GM19455 (cell line): Measurements from ENCODE around the gene GBP5.
"Not testable (repeated sequence)": the region's sequence is repeated elsewhere in the genome, so short reads cannot be mapped to it uniquely, and the experiment has no call there.

ENCODE experiments used
- ATAC-seq: cut with Tn5 transposase; IDR thresholded peaks from one replicate; pipeline ENCODE4 v1.9.1; 2021; ENCODE audit not compliant: unreplicated experiment

Gene GBP5

DNA sequence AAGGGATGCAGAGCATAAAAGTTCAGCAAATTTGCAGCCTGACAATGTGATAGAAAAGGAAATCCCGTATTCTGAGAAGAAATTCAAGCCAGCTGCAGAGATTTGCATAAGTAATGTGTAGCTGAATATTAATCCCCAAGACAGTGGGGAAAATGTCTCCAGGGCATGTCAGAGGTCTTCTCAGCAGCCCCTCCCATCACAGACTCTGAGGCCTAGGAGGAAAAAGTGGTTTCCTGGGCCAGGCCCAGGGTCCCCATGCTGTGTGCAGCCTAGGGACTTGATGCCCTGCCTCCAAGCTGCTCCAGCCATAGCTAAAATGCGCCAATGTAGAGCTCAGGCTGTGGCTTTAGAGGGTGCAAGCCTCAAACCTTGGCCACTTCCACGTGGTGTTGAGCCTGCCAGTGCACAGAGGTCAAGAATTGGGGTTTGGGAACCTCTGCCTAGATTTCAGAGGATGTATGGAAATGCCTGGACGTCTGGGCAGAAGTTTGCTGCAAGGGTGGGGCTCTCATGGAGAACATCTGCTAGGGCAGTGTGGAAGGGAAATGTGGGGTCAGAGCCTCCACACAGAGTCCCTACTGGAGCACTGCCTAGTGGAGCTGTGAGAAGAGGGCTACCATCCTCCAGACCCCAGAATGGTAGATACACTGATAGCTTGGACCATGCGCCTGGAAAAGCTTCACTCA, 11.6 kb upstream of the GBP5 start:
- not testable (repeated sequence) for ATAC-seq

DNA sequence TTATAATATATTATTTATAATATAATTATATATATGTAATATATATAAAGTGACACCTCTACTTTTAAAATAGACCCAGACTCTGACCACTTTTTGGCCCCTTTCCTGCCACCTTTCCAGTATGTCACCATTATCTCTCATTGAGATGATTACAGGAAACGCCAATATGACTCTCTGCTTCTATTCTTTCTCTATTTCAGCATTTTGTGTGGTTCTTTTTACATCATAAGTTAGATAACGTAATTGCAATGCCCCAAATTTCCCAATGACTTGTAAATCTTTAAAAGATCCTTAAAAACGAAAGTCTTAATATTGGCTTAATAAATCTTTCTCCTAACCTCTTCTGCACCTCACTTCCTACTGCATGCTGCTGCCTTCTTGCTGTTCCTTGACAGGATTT, 8.1 kb upstream of the GBP5 start:
- no peak for ATAC-seq

DNA sequence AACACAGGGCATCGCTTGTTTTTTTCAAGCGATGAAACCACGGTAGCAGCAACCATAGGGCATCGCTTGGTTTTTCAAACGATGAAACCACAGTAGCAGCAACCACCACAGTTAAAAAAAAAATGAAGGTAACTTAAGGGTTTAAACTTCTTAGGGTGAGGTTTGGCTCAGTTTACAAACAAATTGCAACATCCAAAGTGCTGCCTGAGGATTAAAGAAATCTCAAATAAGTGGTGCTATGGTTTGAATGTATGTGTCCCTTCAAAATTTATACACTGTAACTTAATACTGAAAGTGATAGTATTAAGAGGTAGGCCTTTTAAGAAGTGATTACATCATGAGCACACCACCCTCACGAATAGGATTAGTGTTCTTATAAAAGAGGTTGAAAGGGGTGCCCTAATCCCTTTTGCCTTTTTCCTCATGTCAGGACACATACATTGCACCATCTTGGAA, 6.4 kb upstream of the GBP5 start:
- ATAC-seq = no peak

DNA sequence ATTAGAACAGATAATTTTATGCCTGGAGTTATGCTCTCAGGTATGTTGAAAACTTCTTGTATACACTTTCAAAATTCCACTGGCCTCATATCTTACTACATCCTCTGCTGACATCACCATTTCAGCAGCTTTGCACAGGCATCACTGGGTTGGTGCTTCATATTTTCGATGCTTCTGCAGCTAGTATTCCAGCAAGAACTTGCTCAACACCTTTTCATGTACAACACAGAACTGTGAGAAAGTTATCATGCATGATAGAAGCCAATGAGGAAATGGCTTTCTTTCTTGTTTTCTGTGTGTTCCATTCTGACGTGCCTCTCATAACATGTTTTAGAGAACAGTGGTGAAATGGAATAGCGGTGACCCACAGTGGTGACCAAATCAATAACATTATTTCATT, 5.1 kb upstream of the GBP5 start:
- ATAC-seq = no peak

DNA sequence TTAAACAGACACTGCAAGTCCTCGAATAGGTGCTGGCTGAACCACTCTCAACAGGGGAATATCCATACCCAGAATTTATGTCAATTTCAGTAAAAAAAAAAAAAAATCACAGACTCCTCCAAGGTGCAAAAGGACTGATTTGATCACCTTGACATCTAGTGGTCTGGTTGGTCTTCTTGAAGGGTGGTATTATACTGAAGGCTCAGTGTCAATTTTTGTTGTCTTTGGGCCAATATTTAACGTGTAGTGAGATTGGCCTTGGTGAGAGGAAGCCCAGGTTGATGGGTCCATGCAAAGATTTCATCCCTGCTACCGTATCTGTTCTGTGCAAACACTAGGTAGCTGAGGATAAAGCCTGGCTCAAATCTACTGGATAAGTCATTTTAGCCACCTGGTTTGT, 4.0 kb upstream of the GBP5 start:
- ATAC-seq = no peak

DNA sequence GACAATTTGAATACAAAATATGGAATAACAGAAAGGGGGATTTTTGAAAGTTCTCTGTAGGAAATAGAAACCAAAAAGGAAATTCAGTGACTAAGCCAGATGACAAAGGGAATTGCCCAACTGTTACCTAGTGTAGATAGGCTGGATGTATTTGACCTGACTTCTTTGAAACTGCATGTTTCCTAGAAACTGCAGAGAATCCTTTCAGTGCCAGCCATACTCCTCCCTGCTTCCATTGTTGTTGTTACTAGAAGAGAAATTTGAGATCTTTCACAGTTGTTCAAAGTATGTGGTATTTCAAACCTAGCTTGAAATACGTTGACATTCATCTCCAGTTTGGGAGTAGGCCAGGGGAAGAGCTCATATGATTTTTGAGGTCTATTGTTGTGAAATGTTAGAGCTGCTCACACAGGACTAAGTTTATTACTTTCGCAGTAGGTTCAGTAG, 1.8 kb upstream of the GBP5 start:
- no peak for ATAC-seq

DNA sequence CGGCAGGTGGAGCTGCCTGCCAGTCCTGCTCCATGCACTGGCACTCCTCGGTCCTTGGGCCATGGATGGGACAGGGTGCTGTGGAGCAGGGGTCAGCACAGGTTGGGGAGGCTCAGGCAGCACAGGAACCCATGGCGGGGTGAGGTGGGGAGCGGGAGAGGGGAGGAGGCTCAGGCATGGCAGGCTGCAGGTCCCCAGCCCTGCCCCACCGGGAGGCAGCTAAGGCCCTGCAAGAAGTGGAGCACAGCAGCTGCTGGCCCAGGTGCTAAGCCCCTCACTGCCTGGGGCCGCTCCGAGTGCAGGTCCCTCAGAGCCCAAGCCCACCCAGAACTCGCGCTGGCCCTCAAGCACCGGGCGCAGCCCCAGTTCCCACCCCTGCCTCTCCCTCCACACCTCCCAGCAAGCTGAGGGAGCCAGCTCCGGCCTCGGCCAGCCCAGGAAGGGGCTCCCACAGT, 691 bp upstream of the GBP5 start:
- no peak for ATAC-seq

DNA sequence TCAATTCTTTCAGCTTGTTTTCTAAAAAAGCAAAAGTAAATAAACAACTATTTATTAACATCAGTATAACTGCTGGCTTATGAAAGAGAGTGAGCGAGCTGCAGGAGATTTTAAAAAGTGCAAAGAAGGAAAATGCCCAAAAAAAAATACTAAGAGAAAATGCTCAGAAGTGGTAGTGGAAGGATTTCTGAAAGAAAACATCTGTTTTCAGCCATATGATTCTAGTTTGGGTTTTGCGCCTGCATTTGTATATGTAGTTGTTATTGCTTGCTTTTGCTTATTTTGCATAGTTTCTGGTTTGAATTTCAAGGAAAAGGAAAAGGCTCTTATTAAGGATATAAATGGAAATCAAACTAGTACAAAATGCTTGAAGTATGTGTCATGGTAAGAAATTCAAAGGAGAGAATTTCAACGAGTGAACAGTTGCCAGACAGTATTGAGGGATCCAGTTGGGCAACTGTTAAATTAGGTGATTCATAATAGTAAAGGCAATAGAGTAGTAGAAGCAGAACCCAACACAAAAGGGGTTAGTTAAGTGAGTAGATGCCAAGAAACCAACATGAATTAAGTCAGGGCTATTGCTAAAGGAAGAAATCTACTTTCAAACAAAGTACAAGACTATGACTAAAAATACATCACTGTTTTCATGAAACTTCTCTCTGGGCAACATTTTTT, 1.2 kb downstream of the GBP5 start:
- ATAC-seq = no peak

DNA sequence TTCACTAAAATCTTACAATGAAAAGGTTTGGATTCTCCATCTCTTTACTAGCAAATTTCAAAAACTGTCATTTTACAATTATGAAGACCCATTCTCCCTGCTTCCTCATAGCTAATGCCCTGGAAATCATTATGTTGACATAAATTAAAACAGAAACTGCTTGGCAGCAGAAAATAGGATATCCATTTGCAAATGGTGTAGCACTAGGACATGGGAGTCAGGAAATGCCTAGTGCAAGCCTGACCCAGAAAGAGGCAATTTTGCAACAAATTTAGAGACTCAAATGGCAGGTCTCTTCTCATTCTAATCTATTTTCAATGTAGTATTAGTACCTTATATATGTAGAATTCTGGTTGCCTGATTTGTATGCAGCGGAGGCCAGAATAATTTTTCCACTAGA, 2.2 kb downstream of the GBP5 start:
- no peak for ATAC-seq

DNA sequence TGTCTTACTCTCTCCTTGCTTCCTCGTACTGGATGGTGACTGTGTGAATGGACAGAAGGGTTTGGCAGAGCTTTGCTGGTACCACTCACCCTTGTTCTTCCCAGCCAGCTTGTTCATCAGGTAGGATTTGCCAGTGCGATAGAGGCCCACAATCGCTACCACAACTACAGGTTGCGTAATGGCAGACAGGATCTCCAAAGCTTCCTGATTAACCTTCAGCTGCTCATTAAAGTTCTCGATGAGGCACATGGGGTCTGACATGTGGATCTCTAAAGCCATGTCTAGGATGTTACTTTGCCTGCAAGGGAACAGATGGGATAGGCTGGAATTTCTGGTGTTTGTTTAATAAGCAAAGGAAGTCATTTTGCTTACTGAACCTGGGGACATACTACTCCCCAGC, 3.4 kb downstream of the GBP5 start:
- no peak for ATAC-seq

DNA sequence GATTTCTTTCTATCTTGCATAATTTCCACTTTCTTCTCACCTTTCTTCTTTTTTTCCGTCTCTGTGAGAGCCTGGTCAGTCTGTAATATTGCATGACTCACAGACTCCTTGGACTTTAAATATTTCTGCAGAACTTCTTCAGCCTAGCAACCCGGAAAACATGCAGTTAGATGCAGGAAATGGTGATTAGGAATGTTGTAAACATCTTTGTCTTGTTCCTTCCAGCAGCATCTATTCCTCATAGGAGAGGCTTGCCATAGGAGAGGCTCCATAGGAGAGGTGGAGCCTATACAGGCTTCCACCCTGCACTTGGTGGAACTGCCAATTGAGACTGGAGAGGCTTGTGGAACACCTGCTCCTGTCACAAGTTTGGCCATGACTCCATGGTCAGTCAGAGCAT, 10.0 kb downstream of the GBP5 start:
- ATAC-seq = no peak

DNA sequence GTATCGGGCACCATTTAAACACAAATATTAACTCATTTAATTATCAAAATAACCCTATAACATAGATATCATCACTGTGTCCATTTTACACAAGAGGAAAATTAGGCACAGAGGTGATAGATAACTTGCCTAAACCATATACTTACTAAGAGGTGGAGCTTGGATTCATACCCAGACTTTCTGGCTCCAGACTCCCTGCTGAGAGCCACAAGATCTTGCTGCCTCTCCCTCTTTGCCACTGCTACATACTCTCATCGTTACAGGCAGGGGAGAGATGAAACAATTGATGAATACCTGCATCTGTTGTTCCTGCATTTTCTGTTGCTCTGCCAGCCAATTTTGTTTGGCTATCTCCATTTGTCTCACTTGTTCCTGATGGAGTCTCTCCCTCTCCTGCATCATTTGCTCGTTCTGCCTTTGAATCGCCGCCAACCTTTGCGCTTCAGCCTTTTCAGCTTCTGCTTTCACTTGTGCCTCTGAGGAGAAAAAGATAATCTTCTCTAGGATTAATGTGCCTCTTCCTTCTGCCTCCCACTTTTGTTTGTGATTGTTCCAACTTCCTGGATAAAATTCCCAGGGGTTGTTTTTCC, 10.6 kb downstream of the GBP5 start:
- no peak for ATAC-seq

DNA sequence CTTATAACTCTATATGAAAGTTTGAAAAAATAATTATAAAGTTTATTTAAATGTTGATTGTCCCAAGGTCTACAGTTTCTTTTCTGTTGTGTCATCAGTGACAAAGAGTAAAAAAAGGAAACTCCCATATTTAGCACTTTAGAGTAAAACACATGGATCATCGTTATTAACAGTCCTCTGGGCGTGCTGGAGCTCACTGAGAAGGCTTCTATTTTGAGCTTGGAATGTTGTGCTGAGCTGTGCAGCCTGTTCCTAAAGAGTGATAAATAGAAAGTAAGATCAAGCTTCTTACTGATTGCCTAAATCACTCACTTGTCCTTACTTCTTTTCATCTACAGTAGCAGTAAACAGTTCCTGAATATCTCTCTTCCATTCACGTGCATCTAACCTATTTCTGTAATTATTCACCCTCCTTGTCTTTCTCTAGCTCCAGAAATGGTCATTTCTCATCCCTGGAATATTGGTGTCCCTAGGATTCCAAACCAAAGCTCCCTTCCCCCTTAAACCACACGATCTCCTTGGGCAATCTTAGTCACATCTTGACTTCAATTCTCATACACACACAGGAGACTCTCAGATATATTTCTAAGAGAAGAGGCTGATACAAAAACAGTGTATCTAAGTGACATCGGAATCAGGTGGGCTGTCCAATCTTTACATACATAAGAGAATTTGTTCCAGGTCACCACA, 11.9 kb downstream of the GBP5 start:
- no peak for ATAC-seq

DNA sequence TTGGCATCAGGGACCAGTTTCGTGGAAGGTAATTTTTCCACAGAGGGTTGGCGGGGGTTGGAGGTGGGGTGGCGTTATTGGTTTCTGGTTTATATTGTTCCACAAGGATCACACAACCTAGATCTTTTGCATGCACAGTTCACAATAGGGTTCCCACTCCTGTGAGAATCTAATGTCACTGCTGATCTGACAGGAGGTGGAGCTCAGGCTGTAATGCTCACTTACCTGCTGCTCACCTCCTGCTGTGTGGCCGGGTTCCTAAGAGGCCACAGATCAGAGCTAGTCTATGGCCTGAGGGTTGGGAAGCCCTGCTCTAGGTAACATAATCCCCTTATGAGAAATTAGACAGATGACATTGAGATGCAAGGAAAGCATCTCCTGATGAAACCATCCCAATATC, 12.6 kb downstream of the GBP5 start:
- no peak for ATAC-seq

DNA sequence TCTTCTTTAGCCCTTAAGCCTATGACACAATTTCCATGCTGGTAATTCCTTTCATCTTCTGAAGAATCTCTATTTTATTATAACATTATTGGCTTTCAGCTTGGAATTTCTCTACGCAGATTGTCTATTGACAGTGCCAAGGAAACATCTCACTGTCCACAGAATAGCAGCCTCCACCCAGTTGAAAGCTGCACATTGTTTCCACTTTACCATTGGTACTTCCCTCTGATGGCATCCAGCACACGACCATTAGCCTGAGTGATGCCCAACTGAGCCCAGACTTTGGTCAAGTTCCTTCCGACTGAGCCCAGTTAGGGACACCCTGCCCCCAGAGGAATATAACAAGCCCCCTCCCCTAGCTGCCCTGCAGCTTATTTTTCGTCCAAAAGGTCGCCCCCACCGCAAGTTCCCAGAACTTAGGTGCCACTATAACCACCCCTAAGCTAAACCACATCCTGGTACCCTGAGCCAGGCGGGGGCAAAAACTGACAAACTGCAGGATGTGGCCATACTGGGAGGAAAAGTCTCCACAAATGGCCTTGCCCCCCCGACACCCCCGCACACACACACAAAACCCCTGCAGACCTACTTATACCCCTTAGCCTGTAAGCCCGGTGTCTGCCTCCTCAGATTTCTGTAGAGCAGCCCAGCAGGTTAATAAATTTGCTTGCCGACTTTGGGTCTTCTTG, 13.2 kb downstream of the GBP5 start:
- no peak for ATAC-seq

DNA sequence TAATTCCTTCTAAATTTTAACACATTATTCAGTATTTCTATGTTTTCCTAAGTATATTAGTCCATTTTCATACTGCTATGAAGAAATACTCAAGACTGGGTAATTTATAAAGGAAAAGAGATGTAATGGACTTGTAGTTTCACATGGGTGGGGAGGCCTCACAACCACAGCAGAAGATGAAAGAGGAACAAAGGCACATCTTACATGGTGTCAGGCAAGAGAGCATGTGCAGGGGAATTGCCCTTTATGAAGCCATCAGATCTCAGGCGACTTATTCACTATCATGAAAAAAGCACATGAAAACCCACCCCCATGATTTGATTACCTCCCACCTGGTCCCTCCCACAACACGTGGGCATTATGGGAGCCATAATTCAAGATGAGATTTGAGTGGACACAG, 15.6 kb downstream of the GBP5 start:
- ATAC-seq = no peak

DNA sequence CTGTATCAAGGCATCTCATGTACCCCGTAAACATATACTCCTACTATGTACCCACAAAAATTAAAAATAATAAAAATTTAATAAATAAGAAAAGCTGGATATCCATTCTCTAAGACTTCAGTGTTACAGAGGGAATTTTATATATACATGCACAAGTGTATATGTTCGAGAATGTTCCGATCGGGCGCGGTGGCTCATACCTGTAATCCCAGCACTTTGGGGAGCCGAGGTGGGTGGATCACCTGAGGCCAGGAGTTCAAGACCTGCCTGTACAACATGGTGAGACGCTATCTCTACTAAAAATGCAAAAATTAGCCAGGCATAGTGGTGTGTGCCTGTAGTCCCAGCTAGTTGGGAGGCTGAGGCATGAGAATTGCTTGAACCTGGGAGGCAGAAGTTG, 17.1 kb downstream of the GBP5 start:
- ATAC-seq = not testable (repeated sequence)

DNA sequence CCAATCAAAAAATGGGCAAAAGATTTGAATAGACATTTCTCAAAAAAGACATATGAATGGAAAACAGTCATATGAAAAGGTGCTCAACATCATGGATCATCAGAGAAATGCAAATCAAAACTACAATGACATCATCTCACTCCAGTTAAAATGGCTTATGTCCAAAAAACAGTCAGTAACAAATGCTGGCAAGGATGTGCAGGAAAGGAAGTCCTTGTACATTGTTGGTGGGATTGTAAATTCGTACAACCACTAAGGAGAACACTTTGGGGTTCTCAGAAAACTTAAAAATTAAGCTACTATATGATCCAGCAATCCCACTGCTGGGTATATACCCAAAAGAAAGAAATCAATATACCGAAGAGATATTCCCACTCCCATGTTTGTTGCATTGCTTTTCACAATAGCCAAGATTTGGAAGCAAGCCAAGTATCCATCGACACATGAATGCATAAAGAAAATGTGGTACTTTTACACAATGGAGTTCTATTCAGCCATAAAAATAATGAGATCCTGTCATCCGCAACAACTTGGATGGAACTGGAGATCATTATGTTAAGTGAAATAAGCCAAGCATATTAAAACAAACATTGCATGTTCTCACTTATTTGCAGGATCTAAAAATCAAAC, 17.9 kb downstream of the GBP5 start:
- ATAC-seq = no peak

DNA sequence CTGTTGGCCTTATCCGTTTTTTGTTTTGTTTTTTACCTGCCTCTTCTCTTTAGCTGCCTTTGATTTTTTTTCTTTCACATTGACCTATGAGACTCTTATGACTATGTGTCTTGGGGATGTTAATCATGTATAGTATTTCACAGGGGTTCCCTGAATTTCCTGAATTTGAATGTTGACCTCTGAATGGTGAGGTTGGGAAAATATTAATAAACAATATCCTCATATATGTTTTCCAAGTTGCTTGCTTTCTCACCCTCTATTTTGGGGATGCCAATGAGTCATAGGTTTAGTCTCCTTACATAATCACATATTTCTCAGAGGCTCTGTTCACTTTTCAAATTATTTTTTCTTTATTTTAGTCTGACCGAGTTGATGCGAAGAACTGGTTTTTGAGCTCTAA, 29.6 kb downstream of the GBP5 start:
- no peak for ATAC-seq
